ENCODE results near the gene EPHB2.

GRCh38 chr1:22817462-22817861 is 106.8 kb downstream of the EPHB2 start:
- TF ChIP-seq CTCF (IDR thresholded peaks at IDR 0.05; ENCODE audit: poor library complexity, severe bottlenecking) (no peak), REST (IDR thresholded peaks at IDR 0.05; ENCODE audit: borderline replicate concordance) (no peak), EZH2 (IDR thresholded peaks at IDR 0.05; ENCODE audit: borderline replicate concordance, insufficient read depth, low read length, poor library complexity, severe bottlenecking) (no peak), EP300 (conservative IDR thresholded peaks at IDR 0.05; ENCODE audit: poor library complexity, severe bottlenecking) (no peak), SMC3 (conservative IDR thresholded peaks at IDR 0.05; ENCODE audit: poor library complexity) (no peak), RAD21 (conservative IDR thresholded peaks at IDR 0.05) (no peak), POLR2AphosphoS5 (IDR thresholded peaks at IDR 0.05) (no peak), MXI1 (conservative IDR thresholded peaks at IDR 0.05; ENCODE audit: poor library complexity, severe bottlenecking) (no peak)
